ENCODE measurements around the gene MTHFD1L.

GRCh38 chr6:151018046-151018445 lies 152.5 kb downstream of the MTHFD1L start:
- TF ChIP-seq CTCF (conservative IDR thresholded peaks at IDR 0.05) (no peak), ZFX (IDR thresholded peaks at IDR 0.05) (no peak)

All from C4-2B (cell line).